ENCODE results near the gene S1PR3.

Gene S1PR3

DNA sequence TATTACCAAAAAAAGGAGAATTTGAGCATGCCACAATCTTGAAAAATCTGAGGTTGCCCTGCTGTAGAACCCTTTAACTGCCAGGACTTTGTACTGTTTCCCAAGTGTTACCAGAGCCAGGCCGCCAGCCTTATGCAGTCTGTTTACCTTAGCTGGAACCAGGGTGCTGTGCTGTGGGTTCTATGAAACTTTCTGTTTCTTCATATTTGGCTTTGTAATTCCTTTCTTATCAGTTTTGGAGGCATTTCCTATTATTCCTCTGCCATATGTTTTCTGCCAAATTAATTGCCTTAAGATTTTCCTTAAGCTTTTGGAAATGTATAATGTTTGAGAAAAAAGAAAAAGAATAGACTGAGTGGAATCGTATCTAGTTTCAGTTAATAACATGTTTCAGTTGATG is 2.1 kb downstream of the S1PR3 start:
- no peak for DNase-seq (ENCODE audit: low read depth)

DNA sequence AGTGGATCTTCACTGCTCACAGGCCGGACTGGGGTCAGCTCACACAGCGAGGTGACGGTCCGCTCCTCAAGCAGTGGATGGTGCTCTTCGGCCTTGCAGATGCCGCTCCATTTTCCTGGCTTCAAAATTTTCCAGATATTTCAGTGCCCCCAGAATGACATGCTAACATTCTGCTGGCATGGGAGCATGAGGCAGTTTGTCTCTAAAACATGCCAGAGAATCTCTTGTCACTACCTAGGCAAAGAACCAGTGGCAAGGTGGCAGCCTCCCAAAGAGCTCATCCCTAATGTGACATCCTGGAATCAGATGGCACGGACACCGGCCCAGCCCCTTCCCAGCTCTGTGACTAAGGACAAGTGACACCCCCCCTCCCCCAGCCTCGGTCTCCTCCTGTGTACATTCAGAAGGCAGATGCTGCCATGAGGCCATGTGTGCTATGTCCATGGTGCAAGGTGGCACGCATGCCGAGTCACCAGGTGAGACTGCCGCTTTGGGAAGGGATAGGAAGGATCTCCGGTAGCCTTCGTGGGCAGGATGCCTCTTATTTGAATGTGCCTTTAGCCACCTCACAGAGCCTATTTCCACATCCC is 2.7 kb downstream of the S1PR3 start:
- no peak for DNase-seq (ENCODE audit: low read depth)

DNA sequence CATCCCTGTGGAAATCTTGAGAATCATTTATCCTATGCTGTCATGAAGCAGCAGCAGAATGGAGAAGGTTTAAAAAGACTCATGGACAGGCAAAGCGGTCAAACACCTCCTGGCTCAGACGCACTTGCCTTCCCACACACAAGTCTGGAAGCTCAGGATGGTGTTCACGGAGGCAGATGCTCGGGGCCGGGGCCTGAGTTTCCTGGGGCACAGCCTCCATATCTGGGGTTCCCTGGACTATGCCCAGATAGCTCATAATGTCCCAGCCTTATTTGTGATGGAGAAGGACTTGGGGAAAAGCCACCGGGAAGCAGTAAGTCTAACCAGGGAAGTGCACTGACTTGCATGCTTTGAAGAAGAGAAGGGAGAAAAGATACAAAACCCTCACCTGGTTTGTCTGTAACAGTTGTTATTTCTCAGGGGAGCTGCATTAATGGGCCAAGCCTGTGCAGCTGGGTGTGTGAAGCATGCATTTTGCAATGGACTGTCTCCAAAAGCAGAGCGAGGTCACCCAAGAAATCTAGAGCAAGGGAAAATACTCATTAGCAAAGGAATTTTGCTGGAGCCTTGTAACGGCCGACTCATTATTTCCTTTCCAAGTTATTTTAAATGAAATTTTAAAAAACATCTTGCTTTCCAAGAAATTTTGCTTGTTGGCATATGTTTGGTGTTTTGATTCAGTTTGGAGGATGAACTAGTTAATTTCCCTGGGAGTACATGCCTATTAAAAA is 3.4 kb downstream of the S1PR3 start:
- no peak for DNase-seq (ENCODE audit: low read depth)

DNA sequence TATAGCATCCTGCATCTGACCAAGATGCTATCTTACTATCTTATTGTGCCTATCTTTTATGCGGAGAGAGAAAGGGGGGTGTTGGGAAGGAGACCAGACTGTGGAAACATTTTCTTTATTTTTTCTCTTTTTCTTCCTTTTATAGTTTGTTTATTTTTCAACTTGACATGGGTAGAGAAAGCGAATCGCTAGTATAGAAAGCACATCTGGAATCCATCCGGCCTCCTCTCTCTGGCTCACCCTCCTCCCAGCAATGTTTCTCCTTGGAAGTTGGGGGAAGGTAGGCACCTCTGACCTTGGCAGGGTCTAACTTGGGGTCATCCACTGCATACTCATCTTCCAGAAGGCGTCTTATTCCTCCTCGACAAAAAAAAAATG is 3.9 kb downstream of the S1PR3 start:
- DNase-seq (ENCODE audit: low read depth): no peak

GRCh38 chr9:88995627-88996026 is 4.4 kb downstream of the S1PR3 start:
- DNase-seq (ENCODE audit: low read depth): no peak

- no peak for DNase-seq (ENCODE audit: low read depth)
Measured at GRCh38 chr9:88996046-88996920, 5.0 kb downstream of the S1PR3 start.

- no peak for DNase-seq (ENCODE audit: low read depth)
Measured at GRCh38 chr9:88996921-88997235, 5.6 kb downstream of the S1PR3 start.

DNA sequence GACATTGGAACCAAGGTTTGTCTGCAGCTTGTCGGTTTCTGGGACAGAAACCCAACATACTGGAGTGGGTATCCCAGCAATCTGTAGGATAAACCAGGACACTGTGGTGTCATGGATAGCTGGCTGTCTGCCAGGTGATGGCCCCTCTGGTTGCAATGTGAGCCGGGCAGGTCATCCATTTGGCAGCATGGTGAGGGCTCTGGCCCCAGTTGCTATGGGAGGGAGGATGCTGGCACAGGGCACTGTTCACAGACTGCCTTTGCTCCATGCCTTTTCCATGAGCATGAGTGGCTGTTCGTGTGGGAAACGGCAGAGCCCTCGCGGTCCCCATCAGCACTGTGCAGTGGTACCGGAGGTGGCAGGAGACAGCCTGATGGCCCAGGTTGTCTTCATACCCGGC is 6.4 kb downstream of the S1PR3 start:
- DNase-seq (ENCODE audit: low read depth): no peak

DNA sequence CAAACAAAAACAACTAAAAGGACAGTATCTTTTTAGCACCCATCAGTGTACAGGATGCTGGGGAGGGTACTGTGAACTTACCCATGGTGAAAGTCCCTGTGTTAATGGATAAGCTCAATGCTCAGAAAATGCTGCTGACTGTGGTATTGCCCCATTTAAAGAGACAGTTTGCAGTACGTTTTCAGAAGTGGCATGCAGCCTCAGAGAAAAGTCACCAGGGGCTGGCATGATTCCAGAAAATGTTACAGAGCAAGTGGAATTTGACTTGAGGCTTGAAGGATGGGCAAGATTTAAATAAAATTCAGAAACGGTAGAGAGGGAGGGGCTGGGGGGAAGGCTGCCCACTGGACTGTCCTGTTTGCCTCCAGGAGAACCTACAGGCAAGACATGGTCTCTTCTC is 7.2 kb downstream of the S1PR3 start:
- no peak for DNase-seq (ENCODE audit: low read depth)

GRCh38 chr9:88998911-88999310 is 7.6 kb downstream of the S1PR3 start:
- DNase-seq (ENCODE audit: low read depth): no peak

DNA sequence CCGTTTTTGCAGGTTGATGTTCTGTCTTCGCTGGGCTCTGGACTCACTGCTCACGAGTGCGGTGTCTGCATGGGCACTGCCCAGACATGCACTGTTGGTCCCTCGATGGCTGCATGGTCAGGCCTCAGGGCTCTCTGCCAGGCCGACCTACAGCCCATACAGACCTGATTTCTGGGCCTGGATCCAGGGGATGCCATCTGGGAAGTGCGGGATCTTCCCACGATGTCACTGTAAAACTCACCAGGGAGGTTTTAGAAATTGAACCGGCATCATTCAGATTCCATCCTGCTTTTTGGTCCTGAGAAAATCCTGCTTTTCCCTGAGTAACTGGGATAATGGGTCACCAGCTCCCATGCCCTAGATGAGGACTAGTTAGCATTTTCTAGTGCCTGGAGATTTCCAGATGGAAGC is 9.1 kb downstream of the S1PR3 start:
- no peak for DNase-seq (ENCODE audit: low read depth)

- DNase-seq (ENCODE audit: low read depth): peak; percentile 61
Measured at GRCh38 chr9:89000973-89001916, 10.0 kb downstream of the S1PR3 start.

DNA sequence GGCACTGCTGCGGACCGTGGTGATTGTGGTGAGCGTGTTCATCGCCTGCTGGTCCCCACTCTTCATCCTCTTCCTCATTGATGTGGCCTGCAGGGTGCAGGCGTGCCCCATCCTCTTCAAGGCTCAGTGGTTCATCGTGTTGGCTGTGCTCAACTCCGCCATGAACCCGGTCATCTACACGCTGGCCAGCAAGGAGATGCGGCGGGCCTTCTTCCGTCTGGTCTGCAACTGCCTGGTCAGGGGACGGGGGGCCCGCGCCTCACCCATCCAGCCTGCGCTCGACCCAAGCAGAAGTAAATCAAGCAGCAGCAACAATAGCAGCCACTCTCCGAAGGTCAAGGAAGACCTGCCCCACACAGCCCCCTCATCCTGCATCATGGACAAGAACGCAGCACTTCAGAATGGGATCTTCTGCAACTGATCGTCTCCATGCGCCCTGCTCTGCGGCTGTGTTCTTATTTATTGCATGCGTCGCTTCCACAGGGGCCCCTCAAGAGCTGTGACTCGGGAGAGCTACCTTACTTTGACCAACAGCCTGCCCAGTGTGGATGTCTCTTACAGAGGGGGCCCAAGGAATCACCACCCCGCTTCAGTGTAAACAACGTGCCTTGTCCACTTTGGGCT is 10.8 kb downstream of the S1PR3 start:
- no peak for DNase-seq (ENCODE audit: low read depth)

- no peak for DNase-seq (ENCODE audit: low read depth)
Measured at GRCh38 chr9:89002987-89003386, 11.7 kb downstream of the S1PR3 start.

DNA sequence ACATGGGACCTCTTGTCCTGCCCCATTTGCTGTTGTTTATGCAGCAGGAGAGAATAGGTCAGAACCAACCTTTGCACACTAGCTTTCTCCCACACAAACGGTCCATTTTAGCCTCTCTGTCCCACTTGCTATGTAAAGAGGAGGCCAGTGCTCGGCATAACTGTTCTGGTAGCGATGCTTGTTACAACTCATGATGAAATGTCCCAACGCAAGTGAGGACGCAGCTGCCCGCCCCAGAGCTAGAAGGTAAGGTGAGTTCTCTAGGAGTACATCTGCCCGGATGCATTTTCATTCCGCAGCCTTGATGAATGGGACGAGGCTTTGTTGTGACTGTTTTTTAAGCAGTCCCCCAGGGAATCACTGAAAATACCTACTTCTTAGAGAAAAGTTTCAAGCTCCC is 14.1 kb downstream of the S1PR3 start:
- no peak for DNase-seq (ENCODE audit: low read depth)

GRCh38 chr9:89006267-89006666 is 15.0 kb downstream of the S1PR3 start:
- DNase-seq (ENCODE audit: low read depth): no peak

DNA sequence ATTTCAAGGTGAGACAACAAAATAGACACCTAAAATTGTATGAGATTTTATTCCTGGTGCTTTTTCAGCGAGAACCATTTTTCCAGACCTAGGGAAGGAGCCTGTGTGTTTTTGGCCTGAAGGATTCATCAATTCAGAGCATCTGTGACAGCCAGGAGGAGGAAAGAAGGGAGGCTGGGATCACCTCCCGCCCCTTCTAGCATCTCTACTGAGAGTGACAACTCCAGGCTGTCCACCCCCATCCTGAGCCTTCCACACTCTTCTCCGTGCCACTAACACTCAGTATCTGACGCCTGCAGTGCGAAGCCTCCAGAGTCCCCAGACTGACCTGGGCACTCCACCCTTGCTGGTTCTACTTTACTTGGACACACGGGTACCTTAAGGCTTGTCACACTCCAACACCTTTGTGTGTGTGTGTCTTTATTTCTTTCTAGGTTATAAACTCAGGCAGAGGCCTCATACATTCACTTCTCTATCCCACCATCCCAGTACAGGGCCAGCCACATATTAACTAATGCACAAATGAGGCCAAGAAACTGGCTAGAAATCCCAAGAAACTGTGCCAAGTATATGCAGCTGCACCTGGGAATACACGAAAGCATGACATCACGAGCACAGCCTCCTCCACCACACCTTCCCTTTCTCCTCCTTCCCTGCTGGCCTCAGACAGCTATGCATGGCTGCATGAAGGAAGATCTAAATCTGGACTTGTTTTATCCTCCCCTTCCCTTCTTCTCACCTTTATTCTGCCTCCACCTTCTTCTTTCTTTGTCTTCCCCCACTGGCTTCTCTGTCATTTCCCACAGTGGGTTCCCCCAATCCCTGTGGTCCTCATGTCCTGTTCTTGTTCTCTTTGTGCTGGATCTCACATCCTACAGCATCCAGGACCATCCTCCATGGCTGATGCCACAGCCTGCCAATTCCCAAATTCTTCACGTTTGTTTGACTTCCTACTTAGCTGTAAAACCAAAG is 16.0 kb downstream of the S1PR3 start:
- no peak for DNase-seq (ENCODE audit: low read depth)

DNA sequence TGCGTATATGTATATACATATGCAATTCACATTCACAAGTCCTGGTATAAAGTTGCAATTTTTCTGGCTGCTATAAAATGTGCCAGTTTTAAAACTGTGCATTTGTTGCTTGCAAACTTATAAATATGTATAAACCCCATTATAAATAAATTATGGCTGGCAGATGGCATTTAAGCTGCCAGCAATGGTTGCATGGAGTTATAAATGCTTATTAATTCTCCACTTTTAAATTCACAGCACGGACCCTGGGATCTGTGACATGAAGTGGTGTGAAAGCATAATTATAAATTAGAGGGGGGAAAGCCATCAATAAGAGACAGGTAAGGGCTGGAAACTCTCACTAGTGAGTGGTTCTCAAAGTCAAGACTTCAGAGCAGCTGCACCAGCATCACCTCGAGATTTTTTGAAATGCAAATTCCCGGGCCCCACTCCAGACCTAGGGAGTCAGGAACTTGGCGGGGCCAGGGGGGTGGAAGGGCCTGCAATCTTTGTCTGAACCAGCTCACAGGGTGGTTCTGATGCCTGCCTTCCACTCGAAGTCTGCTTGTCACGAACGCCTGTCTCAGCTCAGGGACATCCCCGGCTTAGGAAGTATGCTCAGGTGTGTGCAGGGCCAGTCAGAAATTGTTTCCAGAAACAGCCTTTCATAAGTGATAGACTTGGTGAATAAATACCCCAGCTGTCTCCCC is 16.9 kb downstream of the S1PR3 start:
- no peak for DNase-seq (ENCODE audit: low read depth)

GRCh38 chr9:89008744-89009545 is 17.7 kb downstream of the S1PR3 start:
- no peak for DNase-seq (ENCODE audit: low read depth)

Data from stimulated activated CD8-positive, alpha-beta memory T cell treated with anti-CD3 and anti-CD28 coated beads, Interleukin-15, amount 100 ng/mL, for 24 hours (primary cell).